ENCODE measurements around the gene APC. TPM values are rescaled to one million over a fixed set of nuclear protein-coding genes. Genes with fewer than 3 reads are reported as not detected.

APC gene
- total and polyA plus RNA-seq, 2 of the 13 experiments (the other 11 are each of a cell fraction or from before 2014, with no cell fraction given), result 6.1 to 19.0 TPM

DNA sequence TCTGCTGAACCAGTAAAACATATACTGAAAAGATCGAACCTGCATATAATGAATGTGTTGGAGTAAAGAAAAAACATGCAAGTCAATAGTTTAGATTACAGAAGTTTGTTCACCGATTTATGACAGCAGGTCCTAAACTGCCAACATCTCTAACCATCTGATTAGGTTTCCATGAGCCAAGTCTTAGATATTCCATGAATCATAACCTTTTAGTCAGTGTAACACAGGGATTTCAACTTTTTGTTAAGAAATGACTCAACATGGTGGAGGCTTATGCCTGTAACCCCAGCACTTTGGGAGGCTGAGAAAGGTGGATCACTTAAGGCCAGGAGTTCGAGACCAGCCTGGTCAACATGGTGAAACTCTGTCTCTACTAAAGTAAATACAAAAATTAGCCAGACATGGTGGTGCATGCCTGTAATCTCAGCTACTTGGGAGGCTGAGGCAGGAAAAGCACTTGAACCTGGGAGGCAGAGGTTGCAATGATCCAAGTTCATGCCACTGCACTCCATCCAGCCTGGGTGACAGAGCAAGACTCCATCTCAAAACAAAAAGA is 38.7 kb downstream of the APC start (continued):
- TF ChIP-seq, protein P1, sequence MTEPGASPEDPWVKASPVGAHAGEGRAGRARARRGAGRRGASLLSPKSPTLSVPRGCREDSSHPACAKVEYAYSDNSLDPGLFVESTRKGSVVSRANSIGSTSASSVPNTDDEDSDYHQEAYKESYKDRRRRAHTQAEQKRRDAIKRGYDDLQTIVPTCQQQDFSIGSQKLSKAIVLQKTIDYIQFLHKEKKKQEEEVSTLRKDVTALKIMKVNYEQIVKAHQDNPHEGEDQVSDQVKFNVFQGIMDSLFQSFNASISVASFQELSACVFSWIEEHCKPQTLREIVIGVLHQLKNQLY (CRISPR knock-in tag; IDR thresholded peaks at IDR 0.05), result no peak
- TF ChIP-seq ZNF543 (CRISPR knock-in tag; IDR thresholded peaks at IDR 0.05) (no peak), CEBPB (IDR thresholded peaks at IDR 0.05; ENCODE audit: borderline replicate concordance, low read depth, low read length) (no peak), ZBTB34 (CRISPR knock-in tag; IDR thresholded peaks at IDR 0.05) (no peak)

DNA sequence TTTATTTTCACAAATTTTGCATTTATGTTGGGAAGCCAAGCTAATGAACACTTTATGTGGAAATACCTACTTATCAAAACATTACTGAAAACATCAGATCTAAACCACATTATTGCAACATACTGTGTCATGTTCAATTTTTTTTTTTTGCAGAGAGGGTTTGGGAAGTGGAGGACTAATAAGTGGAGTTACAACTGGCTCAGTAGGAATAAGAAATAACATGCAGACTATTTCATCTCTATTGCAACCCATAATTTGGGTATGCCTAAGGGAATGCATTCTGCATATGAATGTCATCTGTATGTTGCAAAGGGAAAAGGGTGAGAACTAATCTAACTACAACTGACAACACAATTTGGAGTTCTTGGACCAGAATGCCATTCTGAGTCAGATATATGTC is 41.8 kb downstream of the APC start:
- in situ Hi-C loops (cut with HindIII; ENCODE audit: extremely low pct_ligation_motif_present, low pct_unique_long_range_greater_than_20kb), result no loop called here
- BruUV-seq (replicated peaks), result no TSS peak
- Histone ChIP-seq H3K4me3 (replicated peaks in 1 of 3; ENCODE audit: insufficient read depth in 1 of 3, low read depth in 2 of 3, low read length in 3 of 3) (no peak overlapping the region), H3K36me3 (replicated peaks in 1 of 2; ENCODE audit: control insufficient read depth in 1 of 2, insufficient read depth in 2 of 2, low read length in 2 of 2) (peaks cover 0 to 15% of the 10 kb centered on the region in 2 experiments; a peak in 3 of 5 replicates), H3K9me3 (ENCODE audit: low read length) (no peaks in the 10 kb centered on the region), H2AFZ (ENCODE audit: low read length) (no peak overlapping the region), H3K4me1 (ENCODE audit: insufficient read depth, low read length) (no peaks in the 10 kb centered on the region), H3K4me2 (ENCODE audit: low read depth, low read length) (no peak overlapping the region), H3K79me2 (ENCODE audit: insufficient read depth, low read length) (no peaks in the 10 kb centered on the region), H4K20me1 (ENCODE audit: insufficient read depth, low read length) (no peaks in the 10 kb centered on the region), H3K27ac (ENCODE audit: extremely low read length, insufficient read depth, low read length) (no peak overlapping the region), H3K27me3 (ENCODE audit: control insufficient read depth in 1 of 2, insufficient read depth in 2 of 2, low read length in 2 of 2) (no peaks in the 10 kb centered on the region), H3K9ac (ENCODE audit: insufficient read depth, low read depth, low read length) (no peak overlapping the region)
- TF ChIP-seq IRF2 (CRISPR knock-in tag; IDR thresholded peaks at IDR 0.05), result no peak
- TF ChIP-seq ZSCAN31 (CRISPR knock-in tag; IDR thresholded peaks at IDR 0.05; ENCODE audit: low read depth), result no peak
- TF ChIP-seq MZF1 (CRISPR knock-in tag; IDR thresholded peaks at IDR 0.05; ENCODE audit: borderline replicate concordance), result no peak
- TF ChIP-seq CEBPB (IDR thresholded peaks at IDR 0.05; ENCODE audit: borderline replicate concordance, low read depth, low read length), result peak; percentile 56
- no peak for TF ChIP-seq ZNF143 (CRISPR knock-in tag; IDR thresholded peaks at IDR 0.05)
- FAIRE-seq (no peak), ATAC-seq (no peak), DNase-seq (ENCODE audit: low spot score) (no peak)
- POLR2A ChIA-PET, result no interaction called here
- intact Hi-C loops (cut with micrococcal nuclease; ENCODE audit: unreplicated experiment), result no loop called here
- CTCF ChIA-PET (ENCODE audit: low intra/inter-chr PET ratio, low total read pairs), result no interaction called here
